SKM-1 treated with dmso at 0.1 percent for 144 hours (cell line): ENCODE measurements around the gene FAM241A.
"Not testable (repeated sequence)": the region's sequence is repeated elsewhere in the genome, so short reads cannot be mapped to it uniquely, and the experiment has no call there.

ENCODE experiments used
- DNase-seq: peaks from one replicate; lab custom pipeline; 2025; ENCODE audit not compliant: unreplicated experiment; lab: John Stamatoyannopoulos, UW

Gene FAM241A

DNA sequence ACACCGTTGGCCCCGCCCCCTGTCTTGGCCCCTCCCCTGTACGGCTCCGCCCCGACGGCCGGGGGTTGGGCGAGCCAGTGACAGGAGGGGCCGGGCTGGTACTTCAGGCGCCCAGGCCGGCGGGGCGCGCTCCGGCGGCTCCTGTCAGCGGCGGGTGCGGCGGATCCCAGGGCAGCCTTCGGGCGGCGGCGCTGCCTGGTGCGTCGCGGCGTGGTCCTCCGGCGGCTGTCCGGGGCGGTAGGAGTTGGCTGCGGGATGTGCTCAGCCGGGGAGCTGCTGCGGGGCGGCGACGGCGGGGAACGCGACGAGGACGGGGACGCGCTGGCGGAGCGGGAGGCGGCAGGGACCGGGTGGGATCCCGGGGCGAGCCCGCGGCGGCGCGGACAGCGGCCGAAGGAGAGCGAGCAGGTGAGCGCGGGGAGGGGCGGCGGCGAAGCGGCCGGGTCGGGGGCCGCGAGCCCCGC is at the start of gene FAM241A:
FAM241A (plus strand) TSS at position 129 of the 464 bp plus-strand sequence; CDS start at position 256, 127 bp downstream.
- DNase-seq, result peak; percentile 81

DNA sequence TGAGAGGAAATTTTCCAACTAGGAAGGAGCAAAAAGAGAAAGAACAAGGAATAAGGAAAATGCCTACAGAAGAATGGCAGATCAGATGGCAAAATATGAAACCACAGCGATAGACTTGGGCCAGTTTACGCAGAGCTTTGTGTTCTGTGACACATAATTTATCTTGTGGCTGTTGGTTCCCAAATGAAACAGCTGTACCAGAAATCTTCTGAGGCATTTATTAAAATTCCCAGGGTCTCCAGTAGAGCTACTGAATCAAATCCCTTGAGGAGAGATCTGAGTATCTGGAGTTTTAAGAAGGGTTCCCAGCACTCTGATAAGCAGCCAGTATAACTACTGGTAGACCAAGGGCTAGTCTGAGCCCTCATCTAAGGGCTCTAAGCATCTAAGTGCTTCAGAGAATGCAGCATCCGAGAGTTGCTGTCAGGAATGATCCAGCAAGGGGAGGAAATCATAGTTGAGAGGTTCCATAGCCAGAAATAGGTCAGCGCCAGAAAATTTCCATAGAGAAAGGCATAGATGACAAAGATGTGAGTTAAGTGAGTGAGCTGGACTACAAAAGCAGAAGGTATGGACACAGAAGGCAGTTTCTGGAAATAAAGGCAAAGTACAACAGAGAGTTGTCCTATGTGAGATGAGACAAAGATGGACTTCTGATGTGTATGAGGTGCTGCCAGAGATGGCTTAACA is 46.3 kb upstream of the FAM241A start:
- no peak for DNase-seq

DNA sequence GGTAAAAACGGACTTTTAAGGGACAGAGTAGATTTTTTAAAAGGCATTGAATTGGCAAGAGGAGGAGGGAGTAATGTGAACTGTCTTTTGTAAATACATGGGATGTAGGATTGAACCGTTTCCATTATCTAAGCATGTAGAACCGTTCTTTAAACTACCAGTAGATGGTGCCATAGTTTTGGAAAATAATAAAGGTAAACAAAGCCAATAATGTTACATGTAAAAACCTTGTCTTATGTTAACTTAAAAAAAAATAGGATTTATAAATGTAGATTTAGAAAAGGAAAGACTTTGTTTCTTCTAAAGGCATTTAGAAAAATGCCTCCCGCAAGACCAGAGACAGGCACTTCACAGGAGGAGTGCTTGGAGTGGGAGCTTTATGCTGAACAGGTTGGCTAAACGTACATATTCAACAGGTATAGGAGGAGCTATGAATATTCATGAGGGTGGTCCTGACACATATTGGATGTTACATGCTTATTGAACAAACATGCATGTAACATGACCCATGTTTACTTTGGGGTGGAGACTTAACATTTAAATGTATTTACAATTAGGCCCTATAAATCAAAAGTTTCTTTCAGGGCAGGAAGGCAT is 45.5 kb upstream of the FAM241A start:
- DNase-seq, result peak; percentile 53

DNA sequence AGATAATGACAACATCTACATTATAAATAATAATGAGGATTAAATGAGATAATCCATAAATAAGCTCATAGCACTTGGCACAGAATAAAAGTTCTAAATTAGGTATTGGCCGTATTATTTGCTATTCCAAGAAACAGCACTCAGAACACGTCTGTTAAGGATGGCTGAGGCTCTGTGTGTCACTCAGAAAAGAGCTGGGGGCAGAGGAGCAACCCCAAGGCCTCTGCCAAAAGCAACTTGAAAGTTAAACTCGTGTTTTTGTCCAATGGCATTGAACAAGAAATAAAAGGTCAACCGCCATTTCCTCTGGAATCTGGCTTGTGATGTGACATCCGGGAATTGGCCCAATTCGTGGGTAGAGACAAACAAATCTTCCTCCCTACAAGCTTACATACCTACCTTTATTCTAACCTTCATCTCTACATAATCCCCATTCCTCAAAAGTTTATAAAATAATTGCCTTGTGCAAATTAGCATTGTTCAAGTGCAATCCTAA is 42.3 kb upstream of the FAM241A start:
- DNase-seq, result no peak

DNA sequence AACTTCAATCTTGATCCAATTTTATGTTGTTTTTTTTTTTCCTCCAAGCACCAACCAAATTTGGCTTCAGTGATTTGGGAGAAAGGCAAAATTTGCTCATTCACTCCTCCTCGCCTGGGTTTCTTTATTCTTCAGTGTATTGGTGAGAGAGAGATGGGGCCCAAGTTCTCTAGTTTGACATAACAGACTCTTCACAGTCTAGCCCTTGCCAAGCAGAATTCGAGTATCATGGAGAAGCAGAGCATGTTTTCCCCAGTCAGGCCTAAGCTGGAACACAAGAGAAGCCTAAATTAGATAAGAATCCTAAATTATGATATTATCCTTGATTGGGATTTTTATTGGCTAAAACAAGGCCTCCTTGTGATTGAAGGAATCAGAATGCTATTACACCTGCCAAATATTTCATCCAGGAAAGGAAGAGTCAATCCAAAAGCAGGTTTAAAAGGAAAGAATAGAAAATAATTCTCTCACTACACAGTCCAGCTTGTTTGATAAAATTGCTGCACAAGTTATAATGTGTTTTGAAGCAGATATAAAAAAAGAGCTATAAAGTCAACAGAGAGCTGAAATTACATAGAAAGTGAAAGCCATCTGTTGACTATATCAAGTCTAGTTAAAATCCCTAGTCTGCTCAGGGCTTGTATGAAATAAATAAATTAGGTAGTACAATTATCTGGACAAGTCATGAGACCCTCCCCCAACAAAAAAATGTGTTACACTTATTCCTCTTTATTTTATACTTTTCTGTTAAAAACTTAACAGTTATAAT is 39.9 kb upstream of the FAM241A start:
- DNase-seq, result no peak

DNA sequence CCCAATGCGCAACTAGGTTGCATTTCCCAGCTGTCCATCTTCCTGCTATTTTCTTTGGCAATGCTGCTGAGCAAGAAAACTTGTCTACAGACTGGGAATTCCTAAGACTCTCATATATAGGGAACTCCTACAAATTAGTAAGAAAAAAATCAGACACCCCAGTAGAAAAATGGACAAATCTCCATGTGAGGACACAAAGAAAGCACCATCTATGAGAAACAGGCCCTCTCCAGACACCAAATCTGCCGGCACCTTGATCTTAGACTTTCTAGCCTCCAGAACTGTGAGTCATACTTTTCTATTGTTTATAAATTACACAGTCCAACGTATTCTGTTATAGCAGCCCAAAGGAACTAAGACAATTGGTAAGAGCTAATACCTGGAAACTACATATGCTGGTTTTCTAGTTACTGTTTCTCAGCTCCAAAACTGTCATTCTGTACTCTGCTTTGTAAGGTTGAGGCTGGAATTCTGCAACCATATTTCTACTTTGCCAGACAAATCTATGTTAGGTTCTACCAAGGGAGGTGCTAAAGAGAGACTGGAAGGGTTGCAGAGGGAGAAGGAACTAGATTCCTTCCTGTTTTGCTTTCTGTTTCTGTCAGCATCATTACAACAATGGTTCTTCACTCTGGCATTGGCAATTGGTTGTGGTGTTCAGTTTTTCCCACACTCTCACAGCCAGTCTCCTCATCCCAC is 35.7 kb upstream of the FAM241A start:
- DNase-seq, result peak; percentile 24

DNA sequence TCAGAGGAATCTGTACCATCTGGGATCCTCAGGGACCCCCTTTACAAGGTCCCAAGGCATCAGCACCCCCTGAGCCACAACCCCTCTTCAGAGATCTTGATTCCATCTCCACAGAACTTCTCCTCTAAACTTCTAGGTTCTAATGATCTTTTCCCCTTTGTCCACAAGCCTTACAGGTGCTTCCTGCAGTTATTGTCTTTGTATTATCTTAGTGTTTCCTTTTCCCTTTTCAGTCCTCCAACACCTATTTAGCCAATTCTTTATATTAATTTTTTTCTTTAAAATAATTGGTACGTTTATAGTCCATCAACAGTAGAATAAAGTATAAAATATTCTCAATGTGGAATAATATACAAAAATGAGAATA is 35.2 kb upstream of the FAM241A start:
- no peak for DNase-seq

DNA sequence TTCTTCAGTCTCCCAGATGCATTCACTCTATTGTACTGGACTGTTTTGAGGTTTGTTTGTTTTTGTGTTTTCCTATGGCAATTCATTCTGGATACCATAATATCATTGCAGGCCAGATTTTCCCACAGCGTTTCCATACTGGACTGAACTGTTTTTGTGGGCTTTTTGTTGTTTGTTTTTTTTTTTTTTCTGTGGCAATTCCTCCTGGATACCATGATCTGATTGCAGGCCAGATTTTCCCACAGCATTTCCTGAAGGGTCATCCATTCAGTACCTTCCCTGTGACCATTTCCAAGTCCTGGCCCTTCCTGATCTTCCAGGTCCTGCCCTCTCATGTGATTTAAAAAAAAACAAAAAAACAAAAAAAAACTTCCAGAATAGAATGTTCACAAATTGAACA is 33.9 kb upstream of the FAM241A start:
- no peak for DNase-seq

DNA sequence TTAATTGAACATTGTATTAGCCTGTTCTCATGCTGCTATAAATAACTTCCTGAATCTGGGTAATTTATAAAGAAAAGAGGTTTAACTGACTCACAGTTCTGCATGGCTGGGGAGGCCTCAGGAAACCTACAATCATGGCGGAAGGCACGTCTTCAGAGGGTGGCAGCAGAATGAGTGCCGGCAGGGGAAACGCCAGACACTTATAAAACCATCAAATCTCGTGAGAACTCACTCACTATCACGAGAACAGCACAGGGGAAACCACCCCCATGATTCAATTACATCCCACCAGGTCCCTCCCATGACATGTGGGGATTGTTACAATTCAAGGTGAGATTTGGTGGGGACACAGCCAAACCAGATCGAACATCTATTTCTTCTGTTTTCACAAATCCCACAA is 33.2 kb upstream of the FAM241A start:
- not testable (repeated sequence) for DNase-seq

DNA sequence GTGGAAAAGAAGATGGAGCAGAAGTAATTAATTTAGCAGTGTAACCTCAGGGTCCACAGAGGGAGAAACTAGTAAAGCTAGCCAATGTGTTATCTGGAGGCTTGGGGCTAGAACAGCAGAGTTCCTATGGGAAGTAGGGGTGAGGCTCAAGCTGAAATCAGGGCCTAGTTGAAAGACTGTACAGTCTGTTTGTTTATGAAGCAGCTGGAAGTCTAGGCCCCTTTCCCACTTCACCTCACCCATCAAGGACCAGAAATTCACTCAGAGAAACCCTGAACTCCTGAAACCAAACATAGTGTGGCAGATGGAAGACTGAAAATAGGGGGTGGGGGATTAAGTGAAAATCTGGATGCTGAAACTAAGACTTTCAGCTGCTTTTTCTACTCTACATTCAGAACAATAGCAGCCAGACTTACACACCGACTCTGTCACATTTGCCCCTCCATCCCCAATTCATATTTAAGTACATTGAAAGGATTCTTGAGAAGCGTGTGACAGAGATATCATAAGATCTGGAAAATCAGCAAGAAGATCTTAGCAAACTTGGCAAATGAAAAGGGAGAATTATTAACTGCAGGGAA is 32.6 kb upstream of the FAM241A start:
- DNase-seq, result no peak

DNA sequence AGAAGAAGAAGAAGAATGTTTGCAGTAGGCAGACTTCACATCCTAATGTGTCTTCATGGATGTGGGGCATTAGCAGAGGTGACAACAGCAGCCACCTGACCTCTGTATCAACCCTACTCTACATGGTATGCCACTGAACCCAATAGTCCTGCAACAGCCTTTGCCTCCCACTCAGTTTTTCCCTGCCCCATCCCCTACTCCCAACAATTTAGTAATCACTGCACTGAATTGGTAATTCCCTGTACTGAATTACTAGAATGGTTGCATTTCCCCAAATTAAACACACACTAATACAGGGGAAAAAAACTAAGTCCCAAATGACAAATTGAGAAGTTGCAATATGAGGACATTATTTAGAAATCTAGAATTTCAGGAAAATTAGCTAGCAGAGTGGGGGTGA is 31.4 kb upstream of the FAM241A start:
- no peak for DNase-seq

DNA sequence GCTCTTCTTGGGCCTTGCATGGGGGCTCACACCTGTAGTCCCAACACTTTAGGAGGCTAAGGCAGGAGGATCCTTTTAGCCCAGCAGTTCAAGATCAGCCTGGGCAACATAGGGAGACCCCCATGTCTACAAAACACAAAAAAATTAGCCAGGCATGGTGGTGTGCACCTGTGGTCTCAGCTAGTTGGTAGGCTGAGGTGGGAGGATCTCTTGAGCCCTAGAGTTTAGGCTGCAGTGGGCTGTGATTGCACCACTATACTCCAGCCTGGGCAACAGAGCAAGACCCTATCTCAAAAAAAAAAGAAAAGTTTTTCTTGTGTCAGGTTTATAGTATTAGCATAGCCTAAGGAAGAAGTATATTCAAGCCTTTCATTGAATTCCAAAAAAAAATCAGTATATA is 30.8 kb upstream of the FAM241A start:
- DNase-seq, result no peak

DNA sequence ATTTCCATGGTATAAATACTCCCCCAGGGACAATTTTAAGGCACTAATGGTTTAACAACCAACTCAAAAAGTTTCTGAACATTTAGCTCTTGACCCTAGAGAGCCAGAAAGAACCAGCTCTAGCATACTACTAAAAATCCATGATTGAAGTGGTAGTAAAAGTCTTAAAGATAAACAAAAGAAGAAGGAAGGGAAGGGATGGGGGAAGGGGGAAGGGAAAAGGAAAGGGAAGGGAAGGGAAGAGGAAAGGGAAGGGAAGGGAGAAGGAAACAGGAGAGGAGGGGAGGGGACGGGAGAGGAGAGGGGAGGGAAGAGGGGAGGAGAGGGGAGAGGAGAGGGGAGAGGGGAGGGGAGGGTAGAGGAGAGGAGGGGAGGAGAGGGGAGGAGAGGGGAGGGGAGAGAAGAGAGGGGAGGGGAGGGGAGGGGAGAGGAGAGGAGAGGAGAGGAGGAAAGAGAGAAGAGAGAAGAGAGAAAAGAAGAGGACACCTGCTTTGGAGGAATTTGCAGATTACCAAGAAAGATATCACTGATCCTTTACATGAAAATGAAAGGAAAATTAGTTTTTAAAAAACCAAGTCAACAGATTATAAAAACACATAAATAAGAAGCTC is 26.4 kb upstream of the FAM241A start:
- no peak for DNase-seq

DNA sequence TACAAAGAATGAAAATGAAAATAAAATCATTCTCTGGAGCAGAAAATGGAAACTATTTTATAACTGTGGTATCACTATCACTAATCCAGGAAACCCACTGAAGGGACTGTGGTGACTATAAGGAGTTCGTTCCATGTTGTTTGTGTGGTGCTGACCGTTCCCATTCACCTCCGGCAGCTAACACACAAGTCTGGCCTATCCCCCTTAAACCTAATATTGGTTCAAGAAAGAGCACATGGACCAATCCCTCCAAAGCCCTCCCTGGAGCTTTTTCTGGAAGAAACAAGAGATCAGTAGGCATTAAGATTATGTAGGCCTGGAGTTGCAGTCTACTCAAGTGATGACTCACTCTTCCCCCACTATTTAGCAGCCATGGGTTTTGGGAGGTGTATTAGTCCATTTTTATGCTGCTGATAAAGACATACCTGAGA is 25.9 kb upstream of the FAM241A start:
- no peak for DNase-seq

DNA sequence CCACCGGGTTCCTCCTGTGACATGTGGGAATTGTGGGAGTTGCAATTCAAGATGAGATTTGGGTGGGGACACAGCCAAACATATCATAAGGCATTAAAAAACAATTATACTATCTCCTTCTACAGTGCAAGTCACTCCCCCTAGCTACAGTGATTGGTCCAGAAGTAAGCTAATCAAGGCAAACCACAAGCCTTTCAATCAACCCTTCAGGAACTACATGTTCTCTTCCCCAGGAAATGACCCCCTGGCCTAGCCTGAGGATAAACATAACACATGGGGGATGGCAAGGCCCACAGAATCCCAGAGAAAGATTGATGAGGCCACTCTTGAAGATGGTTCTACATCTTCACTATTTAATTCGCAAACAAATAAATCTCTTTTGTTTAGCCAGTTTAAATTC is 25.2 kb upstream of the FAM241A start:
- no peak for DNase-seq

DNA sequence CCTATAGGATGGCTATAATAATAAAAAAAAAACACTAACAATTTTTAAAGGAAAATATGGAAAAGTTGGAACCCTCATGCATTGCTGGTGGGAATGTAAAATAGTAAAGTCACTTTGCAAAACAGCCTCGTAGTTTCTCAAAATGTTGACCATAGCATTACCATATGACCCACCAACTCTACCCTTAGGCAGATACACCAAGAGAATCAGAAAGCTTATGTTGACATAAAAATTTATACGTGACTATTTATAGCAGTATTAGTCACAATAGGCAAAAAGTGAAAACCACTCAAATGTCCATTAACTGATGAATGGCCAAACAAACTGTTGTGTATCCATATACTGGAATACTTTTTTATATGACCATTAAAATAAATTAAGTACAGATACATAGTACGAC is 19.8 kb upstream of the FAM241A start:
- no peak for DNase-seq

DNA sequence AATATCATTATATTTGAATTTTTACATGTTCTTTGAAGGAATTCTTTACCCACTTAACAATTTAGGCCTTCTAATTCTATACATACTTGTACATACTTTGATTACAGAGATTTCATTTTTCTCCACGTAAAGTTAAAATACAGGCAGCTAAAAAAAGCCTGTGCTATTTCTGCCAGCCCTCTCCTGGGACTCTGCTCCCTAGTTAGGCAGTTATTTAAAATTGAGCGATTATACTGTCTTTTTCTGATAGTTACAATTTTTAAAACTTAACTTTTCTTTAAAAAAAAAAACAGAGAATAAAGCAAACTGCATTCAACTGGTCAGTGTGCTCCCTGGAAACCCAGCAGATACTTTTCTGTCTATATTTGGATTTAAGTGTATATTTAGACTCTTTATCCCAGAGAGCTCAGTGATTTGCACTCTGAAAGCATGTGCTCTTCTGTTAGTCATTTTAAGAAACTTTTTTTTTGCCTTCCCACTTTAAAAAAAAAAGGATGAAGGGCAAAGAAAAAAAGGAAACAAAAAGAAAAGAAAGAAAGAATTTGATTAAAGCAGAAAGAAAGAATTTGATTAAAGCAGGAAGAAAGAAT is 18.1 kb upstream of the FAM241A start:
- DNase-seq, result no peak

DNA sequence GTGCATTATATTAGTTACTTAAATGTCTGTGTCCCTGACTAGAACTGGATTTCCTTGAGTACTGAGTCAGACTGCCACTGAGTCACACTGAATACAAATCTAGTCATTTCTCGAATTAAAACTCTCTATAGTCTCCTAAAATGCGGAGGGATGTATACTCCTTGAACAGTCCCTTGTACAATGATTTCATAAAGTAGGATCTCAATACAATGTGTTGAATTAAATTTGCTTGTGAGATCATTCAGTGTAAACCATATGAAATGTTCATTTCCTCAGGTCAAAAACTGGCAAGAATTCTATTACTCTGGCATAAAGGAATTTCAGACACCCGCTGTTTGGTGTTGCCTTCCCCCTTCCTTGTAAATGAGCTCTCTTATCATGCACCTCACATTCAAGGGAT is 17.5 kb upstream of the FAM241A start:
- no peak for DNase-seq

DNA sequence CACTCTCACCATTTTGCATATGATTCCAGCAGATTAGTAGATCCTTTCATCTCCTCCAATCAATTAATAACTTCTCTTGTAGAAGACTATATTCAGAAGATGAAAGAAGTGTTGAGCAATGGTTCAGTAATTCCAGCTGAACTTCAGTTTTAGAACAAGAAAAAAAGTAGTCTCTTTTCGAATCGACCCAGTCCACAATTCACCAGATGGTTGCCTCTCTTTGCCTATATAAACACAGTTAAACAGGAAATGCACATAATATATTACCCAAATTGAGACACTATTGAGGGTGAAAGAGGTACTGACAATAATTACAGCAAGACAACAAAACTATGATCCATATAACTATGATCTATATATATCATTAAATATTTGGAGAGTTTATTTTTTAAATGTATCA is 16.8 kb upstream of the FAM241A start:
- no peak for DNase-seq

DNA sequence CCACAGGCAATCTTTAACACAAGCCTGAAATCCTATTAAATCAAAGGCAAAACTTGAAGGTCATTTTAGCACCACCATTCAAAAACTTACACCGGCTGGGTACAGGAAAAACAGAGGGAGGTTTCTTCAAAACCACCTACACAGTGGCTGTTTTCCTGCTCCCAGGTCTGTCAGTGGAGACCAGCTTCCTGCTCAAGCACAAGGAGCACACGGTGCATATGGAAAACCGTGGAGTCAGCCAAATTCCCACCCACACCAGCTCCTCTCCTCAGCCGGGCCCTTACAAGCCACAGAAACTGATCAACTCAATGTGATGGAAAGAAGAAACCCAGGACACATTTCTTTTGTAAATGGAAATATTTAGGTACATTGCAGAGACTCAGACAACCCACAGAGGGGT is 14.3 kb upstream of the FAM241A start:
- DNase-seq, result no peak
